ENCODE data around the gene NPTX2.

NPTX2 gene

DNA sequence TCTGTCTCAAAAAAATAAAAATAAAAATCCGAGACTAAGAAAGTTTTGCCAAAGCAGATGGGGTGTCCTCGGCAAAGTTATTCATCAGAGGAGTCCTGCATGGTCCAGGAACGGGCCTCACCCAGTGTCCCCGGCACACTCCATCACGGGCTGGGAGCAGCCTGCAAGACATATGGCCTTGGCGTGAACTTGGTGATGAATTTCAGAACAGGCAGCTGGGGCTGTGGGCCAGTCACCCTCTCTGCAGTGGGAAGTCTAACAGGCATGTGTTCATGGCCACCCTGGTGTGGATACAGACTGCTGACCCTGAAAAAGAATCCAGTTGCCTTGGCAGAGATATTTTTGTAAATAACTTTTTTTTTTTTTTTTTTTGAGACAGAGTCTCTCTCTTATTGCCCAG lies 34.7 kb downstream of the NPTX2 start:
- no peak for ATAC-seq
- TF ChIP-seq ISL1 (CRISPR knock-in tag; IDR thresholded peaks at IDR 0.05), result no peak
- no peak for TF ChIP-seq ZFP3 (CRISPR knock-in tag; IDR thresholded peaks at IDR 0.05)
- TF ChIP-seq ZFP30 (CRISPR knock-in tag; IDR thresholded peaks at IDR 0.05), result no peak
- no peak for TF ChIP-seq ZNF70 (CRISPR knock-in tag; IDR thresholded peaks at IDR 0.05)
- TF ChIP-seq, protein P1, sequence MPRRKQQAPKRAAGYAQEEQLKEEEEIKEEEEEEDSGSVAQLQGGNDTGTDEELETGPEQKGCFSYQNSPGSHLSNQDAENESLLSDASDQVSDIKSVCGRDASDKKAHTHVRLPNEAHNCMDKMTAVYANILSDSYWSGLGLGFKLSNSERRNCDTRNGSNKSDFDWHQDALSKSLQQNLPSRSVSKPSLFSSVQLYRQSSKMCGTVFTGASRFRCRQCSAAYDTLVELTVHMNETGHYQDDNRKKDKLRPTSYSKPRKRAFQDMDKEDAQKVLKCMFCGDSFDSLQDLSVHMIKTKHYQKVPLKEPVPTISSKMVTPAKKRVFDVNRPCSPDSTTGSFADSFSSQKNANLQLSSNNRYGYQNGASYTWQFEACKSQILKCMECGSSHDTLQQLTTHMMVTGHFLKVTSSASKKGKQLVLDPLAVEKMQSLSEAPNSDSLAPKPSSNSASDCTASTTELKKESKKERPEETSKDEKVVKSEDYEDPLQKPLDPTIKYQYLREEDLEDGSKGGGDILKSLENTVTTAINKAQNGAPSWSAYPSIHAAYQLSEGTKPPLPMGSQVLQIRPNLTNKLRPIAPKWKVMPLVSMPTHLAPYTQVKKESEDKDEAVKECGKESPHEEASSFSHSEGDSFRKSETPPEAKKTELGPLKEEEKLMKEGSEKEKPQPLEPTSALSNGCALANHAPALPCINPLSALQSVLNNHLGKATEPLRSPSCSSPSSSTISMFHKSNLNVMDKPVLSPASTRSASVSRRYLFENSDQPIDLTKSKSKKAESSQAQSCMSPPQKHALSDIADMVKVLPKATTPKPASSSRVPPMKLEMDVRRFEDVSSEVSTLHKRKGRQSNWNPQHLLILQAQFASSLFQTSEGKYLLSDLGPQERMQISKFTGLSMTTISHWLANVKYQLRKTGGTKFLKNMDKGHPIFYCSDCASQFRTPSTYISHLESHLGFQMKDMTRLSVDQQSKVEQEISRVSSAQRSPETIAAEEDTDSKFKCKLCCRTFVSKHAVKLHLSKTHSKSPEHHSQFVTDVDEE (CRISPR knock-in tag; IDR thresholded peaks at IDR 0.05), result no peak

DNA sequence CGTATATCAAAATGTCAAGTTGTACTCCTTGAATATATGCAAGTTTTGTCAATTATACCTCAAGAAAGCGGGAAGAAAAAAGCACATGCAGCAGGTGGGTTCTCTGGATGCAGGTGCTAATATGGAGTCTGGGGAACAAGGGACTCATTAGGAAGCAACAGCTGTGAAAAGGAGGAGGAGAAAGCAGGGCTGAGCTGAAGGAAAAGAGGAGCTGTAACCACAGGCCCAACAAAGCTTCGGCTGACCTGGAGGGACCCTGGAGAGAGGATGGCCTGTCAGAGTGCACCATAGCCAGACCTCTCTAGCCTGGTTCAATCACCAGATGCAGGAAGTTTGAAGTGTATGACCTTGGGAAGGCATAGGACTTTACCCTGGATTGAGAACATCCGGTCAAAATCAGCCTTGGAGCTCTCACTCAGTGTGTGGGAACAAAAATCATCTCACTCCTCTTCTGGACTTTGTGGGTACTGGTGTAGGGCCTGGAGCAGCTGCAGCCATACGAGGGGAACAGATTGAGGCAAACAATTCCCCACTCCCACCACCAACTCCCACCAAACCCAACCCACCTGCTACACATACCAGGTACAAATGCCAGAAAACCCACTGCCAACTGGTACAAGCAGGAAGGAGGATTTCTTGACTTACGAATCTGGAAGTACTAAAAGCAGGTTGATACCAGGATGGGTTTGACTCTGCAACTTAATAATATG lies 36.7 kb downstream of the NPTX2 start:
- no peak for ATAC-seq
- TF ChIP-seq ZC3H10 (CRISPR knock-in tag; IDR thresholded peaks at IDR 0.05) (no peak), OSR1 (CRISPR knock-in tag; IDR thresholded peaks at IDR 0.05) (no peak), ZNF70 (CRISPR knock-in tag; IDR thresholded peaks at IDR 0.05) (no peak), TCF4 (CRISPR knock-in tag; IDR thresholded peaks at IDR 0.05; ENCODE audit: borderline replicate concordance) (no peak), ZFP3 (CRISPR knock-in tag; IDR thresholded peaks at IDR 0.05) (no peak), PPARA (CRISPR knock-in tag; IDR thresholded peaks at IDR 0.05; ENCODE audit: borderline replicate concordance) (no peak)
- TF ChIP-seq, protein P2, sequence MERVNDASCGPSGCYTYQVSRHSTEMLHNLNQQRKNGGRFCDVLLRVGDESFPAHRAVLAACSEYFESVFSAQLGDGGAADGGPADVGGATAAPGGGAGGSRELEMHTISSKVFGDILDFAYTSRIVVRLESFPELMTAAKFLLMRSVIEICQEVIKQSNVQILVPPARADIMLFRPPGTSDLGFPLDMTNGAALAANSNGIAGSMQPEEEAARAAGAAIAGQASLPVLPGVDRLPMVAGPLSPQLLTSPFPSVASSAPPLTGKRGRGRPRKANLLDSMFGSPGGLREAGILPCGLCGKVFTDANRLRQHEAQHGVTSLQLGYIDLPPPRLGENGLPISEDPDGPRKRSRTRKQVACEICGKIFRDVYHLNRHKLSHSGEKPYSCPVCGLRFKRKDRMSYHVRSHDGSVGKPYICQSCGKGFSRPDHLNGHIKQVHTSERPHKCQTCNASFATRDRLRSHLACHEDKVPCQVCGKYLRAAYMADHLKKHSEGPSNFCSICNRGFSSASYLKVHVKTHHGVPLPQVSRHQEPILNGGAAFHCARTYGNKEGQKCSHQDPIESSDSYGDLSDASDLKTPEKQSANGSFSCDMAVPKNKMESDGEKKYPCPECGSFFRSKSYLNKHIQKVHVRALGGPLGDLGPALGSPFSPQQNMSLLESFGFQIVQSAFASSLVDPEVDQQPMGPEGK (CRISPR knock-in tag; IDR thresholded peaks at IDR 0.05; ENCODE audit: borderline replicate concordance), result no peak

DNA sequence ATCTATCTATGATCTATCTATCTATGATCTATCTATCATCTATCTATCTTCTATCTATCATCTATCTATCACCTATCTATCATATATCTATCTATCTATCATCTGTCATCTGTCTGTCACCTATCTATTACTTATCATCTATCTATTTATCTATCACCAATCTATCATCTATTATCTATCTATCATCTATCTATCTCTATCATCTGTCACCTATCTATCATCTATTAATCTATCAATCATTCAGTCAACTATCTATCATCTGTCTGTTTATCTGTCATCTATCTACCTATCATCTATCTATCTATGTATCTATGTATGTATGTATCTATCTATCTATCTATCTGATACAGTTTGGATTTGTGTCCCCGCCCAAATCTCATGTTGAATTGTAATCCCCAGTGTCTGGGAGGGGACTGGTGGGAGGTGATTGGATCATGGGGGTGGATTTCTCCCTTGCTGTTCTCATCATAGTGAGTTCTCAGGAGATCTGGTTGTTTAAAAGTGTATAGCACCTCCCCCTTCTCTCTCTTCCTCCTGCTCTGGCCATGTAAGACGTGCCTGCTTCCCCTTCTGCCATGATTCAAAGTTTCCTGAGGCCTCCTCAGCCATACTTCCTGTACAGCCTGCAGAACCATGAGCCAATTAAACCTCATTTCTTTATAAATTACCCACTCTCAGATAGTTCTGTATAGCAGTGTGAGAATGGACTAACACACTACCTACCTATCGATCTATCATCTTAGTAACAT lies 37.6 kb downstream of the NPTX2 start:
- ATAC-seq, result no peak
- no peak for TF ChIP-seq RARB (CRISPR knock-in tag; IDR thresholded peaks at IDR 0.05)
- TF ChIP-seq TCF4 (CRISPR knock-in tag; IDR thresholded peaks at IDR 0.05; ENCODE audit: borderline replicate concordance), result no peak
- TF ChIP-seq TOX (CRISPR knock-in tag; IDR thresholded peaks at IDR 0.05; ENCODE audit: borderline replicate concordance), result no peak
- TF ChIP-seq ISL1 (CRISPR knock-in tag; IDR thresholded peaks at IDR 0.05), result no peak
- TF ChIP-seq ZNF8 (CRISPR knock-in tag; IDR thresholded peaks at IDR 0.05), result no peak
- TF ChIP-seq, protein P3, sequence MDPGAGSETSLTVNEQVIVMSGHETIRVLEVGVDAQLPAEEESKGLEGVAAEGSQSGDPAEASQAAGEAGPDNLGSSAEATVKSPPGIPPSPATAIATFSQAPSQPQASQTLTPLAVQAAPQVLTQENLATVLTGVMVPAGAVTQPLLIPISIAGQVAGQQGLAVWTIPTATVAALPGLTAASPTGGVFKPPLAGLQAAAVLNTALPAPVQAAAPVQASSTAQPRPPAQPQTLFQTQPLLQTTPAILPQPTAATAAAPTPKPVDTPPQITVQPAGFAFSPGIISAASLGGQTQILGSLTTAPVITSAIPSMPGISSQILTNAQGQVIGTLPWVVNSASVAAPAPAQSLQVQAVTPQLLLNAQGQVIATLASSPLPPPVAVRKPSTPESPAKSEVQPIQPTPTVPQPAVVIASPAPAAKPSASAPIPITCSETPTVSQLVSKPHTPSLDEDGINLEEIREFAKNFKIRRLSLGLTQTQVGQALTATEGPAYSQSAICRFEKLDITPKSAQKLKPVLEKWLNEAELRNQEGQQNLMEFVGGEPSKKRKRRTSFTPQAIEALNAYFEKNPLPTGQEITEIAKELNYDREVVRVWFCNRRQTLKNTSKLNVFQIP (CRISPR knock-in tag; IDR thresholded peaks at IDR 0.05; ENCODE audit: borderline replicate concordance, low read depth), result no peak
- no peak for TF ChIP-seq GLIS3 (CRISPR knock-in tag; IDR thresholded peaks at IDR 0.05)
- no peak for TF ChIP-seq OSR1 (CRISPR knock-in tag; IDR thresholded peaks at IDR 0.05)
- TF ChIP-seq, protein P2 (CRISPR knock-in tag; IDR thresholded peaks at IDR 0.05; ENCODE audit: borderline replicate concordance), result no peak
- no peak for TF ChIP-seq ARNTL (CRISPR knock-in tag; IDR thresholded peaks at IDR 0.05; ENCODE audit: borderline replicate concordance, low read depth)
- no peak for TF ChIP-seq ZNF70 (CRISPR knock-in tag; IDR thresholded peaks at IDR 0.05)
- no peak for TF ChIP-seq CSDC2 (CRISPR knock-in tag; IDR thresholded peaks at IDR 0.05)
- TF ChIP-seq, protein P1 (CRISPR knock-in tag; IDR thresholded peaks at IDR 0.05), result no peak

All from SK-N-SH treated with all-trans-retinoic acid at 6 μM for 48 hours (cell line).